Rectal smooth muscle tissue (tissue), 1 donor: ENCODE data around the gene LMOD1.
"Not testable (repeated sequence)": the region's sequence is repeated elsewhere in the genome, so short reads cannot be mapped to it uniquely, and the experiment has no call there.

ENCODE experiments used
- H3K27ac ChIP-seq: one replicate; pipeline ENCODE4 v1.7.0; 2013; ENCODE audit warnings: low read depth, low read length, inconsistent platforms
- H3K27me3 ChIP-seq: one replicate; pipeline ENCODE4 v1.7.0; 2013; ENCODE audit warnings: low read length; ENCODE audit not compliant: control insufficient read depth, insufficient read depth
- H3K36me3 ChIP-seq: one replicate; pipeline ENCODE4 v1.7.0; 2013; ENCODE audit warnings: low read length; ENCODE audit not compliant: control insufficient read depth, insufficient read depth
- H3K4me1 ChIP-seq: one replicate; pipeline ENCODE4 v1.7.0; 2013; ENCODE audit warnings: low read length; ENCODE audit not compliant: control insufficient read depth, insufficient read depth
- H3K4me3 ChIP-seq: one replicate; pipeline ENCODE4 v1.7.0; 2013; ENCODE audit warnings: low read length
- H3K9ac ChIP-seq: one replicate; pipeline ENCODE4 v1.7.0; 2013; ENCODE audit warnings: low read length

The LMOD1 gene

GRCh38 chr1:201905234-201905890 lies 41.0 kb downstream of the LMOD1 start:
- Histone ChIP-seq H3K27ac (peak overlapping the region; percentile 97), H3K9ac (peak overlapping the region; percentile 16), H3K4me1 (peaks cover 74% of the 10 kb centered on the region), H3K4me3 (peak overlapping the region; percentile 9), H3K36me3 (no peaks in the 10 kb centered on the region), H3K27me3 (no peaks in the 10 kb centered on the region)

- Histone ChIP-seq H3K9ac (peak overlapping the region; percentile 16), H3K4me3 (no peak overlapping the region), H3K36me3 (peaks cover 3% of the 10 kb centered on the region), H3K27me3 (no peaks in the 10 kb centered on the region), H3K4me1 (peaks cover 75% of the 10 kb centered on the region), H3K27ac (peak overlapping the region; percentile 97)
These were observed 41.8 kb downstream of the LMOD1 start for GRCh38 chr1:201904579-201904978.

GRCh38 chr1:201903135-201903534 lies 43.2 kb downstream of the LMOD1 start:
- peak overlapping the region; percentile 97 for H3K27ac ChIP-seq
- H3K4me1 ChIP-seq = peaks cover 71% of the 10 kb centered on the region
- H3K36me3 ChIP-seq = peaks cover 4% of the 10 kb centered on the region

GRCh38 chr1:201902198-201902597 lies 44.1 kb downstream of the LMOD1 start:
- peaks cover 71% of the 10 kb centered on the region for H3K4me1 ChIP-seq

More at GRCh38 chr1:201903135-201903534, 43.2 kb downstream of the LMOD1 start:
- Histone ChIP-seq H3K27me3 (no peaks in the 10 kb centered on the region), H3K4me3 (no peak overlapping the region), H3K9ac (no peak overlapping the region)

GRCh38 chr1:201901036-201901435 lies 45.3 kb downstream of the LMOD1 start:
- H3K27ac ChIP-seq = peak overlapping the region; percentile 86
- H3K4me1 ChIP-seq = peaks cover 72% of the 10 kb centered on the region
- not testable (repeated sequence) for H3K27me3 ChIP-seq, H3K9ac ChIP-seq, H3K4me3 ChIP-seq, H3K36me3 ChIP-seq

More at GRCh38 chr1:201902198-201902597, 44.1 kb downstream of the LMOD1 start:
- H3K9ac ChIP-seq = no peak overlapping the region
- H3K4me3 ChIP-seq = no peak overlapping the region
- no peaks in the 10 kb centered on the region for H3K27me3 ChIP-seq
- peaks cover 9% of the 10 kb centered on the region for H3K36me3 ChIP-seq
- H3K27ac ChIP-seq = peak overlapping the region; percentile 97

- Histone ChIP-seq H3K27ac (peak overlapping the region; percentile 86), H3K9ac (no peak overlapping the region), H3K4me1 (peaks cover 66% of the 10 kb centered on the region)
These were observed 45.9 kb downstream of the LMOD1 start for GRCh38 chr1:201900476-201900875.

GRCh38 chr1:201899683-201900429 lies 46.5 kb downstream of the LMOD1 start:
- no peak overlapping the region for H3K4me3 ChIP-seq
- H3K27me3 ChIP-seq = no peaks in the 10 kb centered on the region
- peaks cover 60% of the 10 kb centered on the region for H3K4me1 ChIP-seq
- peak overlapping the region; percentile 86 for H3K27ac ChIP-seq
- peaks cover 9% of the 10 kb centered on the region for H3K36me3 ChIP-seq
- H3K9ac ChIP-seq = no peak overlapping the region

More at GRCh38 chr1:201900476-201900875, 45.9 kb downstream of the LMOD1 start:
- H3K27me3 ChIP-seq = no peaks in the 10 kb centered on the region
- peaks cover 9% of the 10 kb centered on the region for H3K36me3 ChIP-seq
- H3K4me3 ChIP-seq = no peak overlapping the region

- Histone ChIP-seq H3K9ac (no peak overlapping the region), H3K36me3 (peaks cover 9% of the 10 kb centered on the region), H3K27me3 (no peaks in the 10 kb centered on the region), H3K4me1 (peaks cover 55% of the 10 kb centered on the region), H3K4me3 (no peak overlapping the region), H3K27ac (peak overlapping the region; percentile 86)
These were observed 47.4 kb downstream of the LMOD1 start for GRCh38 chr1:201898992-201899391.

GRCh38 chr1:201898240-201898894 lies 48.0 kb downstream of the LMOD1 start:
- Histone ChIP-seq H3K4me1 (peaks cover 50% of the 10 kb centered on the region), H3K36me3 (peaks cover 9% of the 10 kb centered on the region), H3K4me3 (no peak overlapping the region), H3K9ac (no peak overlapping the region), H3K27ac (peak overlapping the region; percentile 86), H3K27me3 (no peaks in the 10 kb centered on the region)

GRCh38 chr1:201896951-201897391 lies 49.4 kb downstream of the LMOD1 start:
- Histone ChIP-seq H3K4me1 (peaks cover 44% of the 10 kb centered on the region), H3K9ac (no peak overlapping the region), H3K27ac (peak overlapping the region; percentile 86), H3K27me3 (no peaks in the 10 kb centered on the region), H3K4me3 (no peak overlapping the region), H3K36me3 (peaks cover 9% of the 10 kb centered on the region)

- H3K27me3 ChIP-seq = no peaks in the 10 kb centered on the region
- peaks cover 44% of the 10 kb centered on the region for H3K4me1 ChIP-seq
- no peak overlapping the region for H3K4me3 ChIP-seq
- H3K36me3 ChIP-seq = peaks cover 9% of the 10 kb centered on the region
- no peak overlapping the region for H3K9ac ChIP-seq
- H3K27ac ChIP-seq = peak overlapping the region; percentile 86
These were observed 50.2 kb downstream of the LMOD1 start for GRCh38 chr1:201895913-201896807.
